NAMALWA (cell line): Measurements from ENCODE around the gene OXGR1.
"Not testable (repeated sequence)": the region's sequence is repeated elsewhere in the genome, so short reads cannot be mapped to it uniquely, and the experiment has no call there.

Experiments used
- DNase-seq: peaks from one replicate; pipeline ENCODE4 v3.0.0-alpha.2; 2015; ENCODE audit warnings: low spot score

Gene OXGR1

GRCh38 chr13:96994017-96994857, at the start of gene OXGR1:
TSS of gene OXGR1 (minus strand) at chr13:96994476. CDS start at chr13:96987759, 6,717 bp downstream.
- DNase-seq: no peak

DNA sequence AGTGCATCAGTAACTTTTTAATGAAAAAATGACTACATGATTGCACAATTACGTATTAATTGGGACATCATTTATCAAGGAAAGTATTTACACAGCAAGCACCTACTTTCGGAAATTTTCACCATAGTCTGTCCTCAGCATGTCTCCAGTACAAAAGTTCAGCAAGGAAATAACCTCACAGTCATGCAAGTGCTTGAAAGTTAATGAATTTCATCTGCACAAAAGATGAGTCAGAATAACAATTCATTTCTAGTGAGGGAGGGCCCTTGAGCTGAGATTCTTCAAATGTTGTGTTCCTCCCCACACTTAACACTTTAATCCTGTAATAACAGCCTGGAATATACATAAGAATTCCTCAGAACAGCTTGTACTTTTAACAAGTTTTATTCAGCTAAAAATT, 49.0 kb upstream of the OXGR1 start:
- no peak for DNase-seq

DNA sequence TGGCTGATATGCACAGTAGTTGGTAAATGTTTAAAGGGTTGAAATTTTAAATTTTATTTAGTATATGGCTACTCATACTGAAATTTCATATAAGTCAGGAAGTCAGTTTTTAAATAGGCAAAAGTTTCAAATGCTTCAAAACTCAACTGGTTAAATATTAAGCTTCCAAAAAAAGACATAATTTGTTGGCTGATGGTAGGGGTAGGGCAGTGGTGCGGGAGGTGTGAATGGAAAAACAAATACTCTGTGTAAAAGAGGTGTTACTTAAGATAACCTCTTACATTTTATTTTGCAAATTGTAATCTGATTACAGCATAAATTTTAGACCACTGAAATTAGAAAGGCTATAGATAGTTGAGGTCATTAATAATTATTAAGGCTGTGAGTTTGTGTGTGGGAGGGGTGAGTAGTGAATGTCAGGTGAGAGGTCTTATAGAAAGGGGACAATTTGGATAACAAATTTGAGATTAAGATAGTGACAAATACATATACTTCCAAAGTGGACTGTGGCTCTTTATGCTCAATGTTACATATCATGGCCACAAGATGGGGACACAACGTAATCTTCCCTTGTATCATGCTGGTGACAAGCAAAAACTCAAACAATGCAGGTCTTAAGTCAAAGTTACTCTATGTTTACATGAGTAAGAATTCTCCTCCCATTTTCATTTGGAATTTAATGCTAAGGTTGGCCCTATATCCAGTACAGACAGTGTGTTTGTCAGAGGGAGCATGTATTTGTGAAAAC, 36.6 kb upstream of the OXGR1 start:
- DNase-seq: peak; percentile 53

- peak; percentile 73 for DNase-seq
Measured at GRCh38 chr13:97028441-97029299, 34.4 kb upstream of the OXGR1 start.

GRCh38 chr13:97027162-97027554, 32.9 kb upstream of the OXGR1 start:
- no peak for DNase-seq

DNA sequence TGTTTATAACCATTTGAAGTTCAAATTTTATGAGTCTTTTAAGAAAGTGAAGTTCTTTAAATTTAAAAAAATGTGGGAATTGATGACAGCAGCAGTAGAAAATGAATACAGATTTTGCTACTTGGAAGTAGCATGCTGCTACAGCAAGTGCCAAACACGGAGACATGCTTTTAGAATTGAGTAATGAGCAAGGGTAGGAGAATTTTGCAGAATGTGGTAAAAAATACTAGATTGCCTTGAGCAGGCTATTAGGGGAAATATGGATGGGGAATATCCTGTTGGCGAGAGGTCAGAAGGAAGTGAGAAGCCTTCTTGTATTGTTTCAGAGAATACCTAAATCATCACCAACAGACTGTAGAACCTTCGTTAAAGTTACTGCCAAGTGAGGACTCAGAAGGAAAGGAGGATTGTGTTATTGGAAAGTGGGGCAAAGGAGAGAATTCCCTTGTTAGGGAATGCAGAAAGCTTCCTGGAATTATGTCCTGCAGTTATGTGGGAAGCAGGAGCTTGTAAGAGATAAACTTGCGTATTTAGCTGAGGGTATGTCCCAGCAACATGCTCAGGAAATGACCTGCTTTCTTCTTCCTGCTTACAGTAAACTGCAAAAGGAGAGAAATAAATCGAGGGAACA, 32.4 kb upstream of the OXGR1 start:
- no peak for DNase-seq

DNA sequence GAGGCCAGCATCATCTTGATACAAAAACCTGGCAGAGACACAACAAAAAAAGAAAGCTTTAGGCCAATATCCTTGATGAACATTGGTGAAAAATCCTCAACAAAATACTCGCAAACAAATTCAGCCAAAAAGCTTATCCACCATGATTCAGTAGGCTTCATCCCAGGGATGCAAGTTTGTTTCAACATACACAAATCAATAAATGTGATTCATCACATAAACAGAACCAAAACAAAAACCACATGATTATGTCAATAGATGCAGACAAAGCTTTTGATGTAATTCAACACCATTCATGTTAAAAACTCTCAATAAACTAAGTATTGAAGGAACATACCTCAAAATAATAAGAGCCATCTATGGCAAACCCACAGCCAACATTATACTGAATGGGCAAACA, 29.5 kb upstream of the OXGR1 start:
- not testable (repeated sequence) for DNase-seq

GRCh38 chr13:97023117-97023516, 28.8 kb upstream of the OXGR1 start:
- no peak for DNase-seq

DNA sequence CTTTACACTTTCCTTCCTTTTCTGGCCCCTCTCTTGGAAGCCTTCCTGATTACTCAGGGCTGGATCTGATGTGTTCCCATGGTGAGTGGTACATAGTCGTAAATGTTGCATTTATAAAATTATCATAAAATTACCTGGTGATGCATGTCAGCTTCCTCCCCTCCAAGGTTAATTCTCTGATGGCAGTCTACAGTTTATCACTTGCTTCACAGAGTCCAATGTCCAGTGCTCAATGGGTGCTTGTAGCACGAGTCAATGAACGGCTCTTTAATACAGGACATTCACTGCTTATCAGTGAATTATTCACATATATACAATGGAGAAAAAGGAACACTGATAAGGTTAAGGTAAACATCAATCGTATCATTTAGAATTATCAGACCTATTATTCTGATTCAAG, 27.0 kb upstream of the OXGR1 start:
- no peak for DNase-seq

GRCh38 chr13:97020689-97021240, 26.5 kb upstream of the OXGR1 start:
- DNase-seq: no peak

DNA sequence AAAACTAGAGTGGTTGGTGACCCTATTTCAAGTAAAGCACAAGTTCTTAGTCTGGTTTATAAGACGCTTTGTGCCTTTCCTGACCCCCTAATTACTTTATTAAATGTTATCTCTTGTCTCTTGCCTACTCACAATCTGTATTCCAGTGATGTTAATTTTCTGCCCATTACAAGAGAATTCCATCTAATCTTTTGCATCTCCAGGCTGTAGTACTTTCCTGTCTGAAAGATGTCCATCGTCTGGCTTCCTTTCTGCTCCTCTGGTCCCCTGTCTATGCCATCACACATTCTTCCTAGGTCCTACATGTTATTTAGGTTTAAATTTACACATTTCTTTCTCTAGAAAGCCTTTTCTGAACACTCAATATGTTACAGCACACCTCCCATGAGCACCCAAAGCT, 25.9 kb upstream of the OXGR1 start:
- DNase-seq: no peak

DNA sequence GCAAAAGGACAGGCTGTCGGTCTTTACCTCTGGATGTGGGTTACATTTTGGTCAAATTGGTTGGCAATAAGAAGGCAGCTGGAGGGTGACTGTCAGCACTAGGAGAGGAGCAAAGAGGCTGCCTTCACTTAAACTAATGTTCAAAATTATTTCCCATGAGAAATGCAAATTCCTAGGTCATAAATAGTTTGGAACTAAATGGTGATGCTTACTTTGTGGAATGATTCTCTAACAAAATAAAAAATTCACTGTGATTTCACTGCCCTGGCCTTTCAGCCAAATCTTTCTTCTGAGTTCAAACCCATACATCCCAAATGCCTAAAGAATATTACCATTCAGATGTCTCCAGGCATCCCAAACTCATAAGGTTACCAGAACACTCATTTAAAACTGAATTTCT, 25.0 kb upstream of the OXGR1 start:
- no peak for DNase-seq

DNA sequence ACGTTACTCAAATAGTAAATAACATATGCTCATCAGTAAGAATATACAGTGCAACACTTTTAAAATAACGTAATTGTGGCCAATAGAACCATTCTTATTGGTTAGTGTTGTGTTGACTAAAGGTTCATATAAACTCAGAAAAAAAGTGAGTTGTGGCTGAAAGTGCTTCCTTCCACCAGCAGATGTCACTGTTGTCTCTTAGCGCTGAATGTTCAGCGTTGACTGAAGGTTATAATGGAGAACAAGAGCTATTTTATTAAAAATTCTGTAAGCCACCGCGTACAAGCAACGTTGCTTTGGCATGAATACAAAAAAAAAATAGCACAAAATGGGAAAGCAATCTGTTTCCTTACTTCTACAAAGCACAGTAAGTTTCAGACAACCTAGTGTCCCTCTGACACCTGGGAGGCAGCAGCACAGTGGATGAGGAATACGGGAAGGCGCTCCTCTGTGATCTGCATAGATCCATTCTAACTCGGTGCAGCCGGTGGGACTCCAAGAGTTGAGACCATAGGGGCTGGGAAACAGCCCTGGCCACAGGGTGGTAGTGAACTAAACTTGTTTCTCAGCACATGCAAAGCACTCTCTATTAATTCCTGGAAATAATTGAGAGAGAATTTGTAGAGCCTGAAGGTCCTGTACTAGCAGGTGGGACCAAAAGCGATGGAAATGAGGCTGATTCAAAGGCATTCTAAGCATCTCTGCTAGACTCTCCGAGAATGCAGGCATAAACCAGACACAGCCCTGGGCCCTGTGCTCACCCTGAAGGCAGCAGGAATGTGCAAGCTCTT, 23.9 kb upstream of the OXGR1 start:
- peak; percentile 83 for DNase-seq

DNA sequence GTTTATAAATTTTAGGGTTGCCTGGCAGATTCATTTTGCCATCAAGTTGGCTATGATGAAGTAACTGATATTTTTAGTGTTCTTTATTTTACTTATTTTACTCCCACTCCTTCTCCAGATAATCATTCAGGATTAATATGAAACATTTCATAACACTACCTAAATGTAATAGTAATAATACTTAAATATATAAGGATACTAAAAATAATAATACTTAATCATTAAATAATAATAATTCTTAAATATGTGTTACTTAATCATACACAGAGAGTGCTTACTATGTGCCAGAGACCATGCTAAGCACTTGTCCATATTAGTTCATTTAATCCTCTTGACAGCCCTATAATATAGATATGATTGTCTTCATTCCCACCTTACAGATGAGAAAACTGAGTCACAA, 23.0 kb upstream of the OXGR1 start:
- DNase-seq: no peak

- no peak for DNase-seq
Measured at GRCh38 chr13:97015661-97016350, 21.5 kb upstream of the OXGR1 start.

DNA sequence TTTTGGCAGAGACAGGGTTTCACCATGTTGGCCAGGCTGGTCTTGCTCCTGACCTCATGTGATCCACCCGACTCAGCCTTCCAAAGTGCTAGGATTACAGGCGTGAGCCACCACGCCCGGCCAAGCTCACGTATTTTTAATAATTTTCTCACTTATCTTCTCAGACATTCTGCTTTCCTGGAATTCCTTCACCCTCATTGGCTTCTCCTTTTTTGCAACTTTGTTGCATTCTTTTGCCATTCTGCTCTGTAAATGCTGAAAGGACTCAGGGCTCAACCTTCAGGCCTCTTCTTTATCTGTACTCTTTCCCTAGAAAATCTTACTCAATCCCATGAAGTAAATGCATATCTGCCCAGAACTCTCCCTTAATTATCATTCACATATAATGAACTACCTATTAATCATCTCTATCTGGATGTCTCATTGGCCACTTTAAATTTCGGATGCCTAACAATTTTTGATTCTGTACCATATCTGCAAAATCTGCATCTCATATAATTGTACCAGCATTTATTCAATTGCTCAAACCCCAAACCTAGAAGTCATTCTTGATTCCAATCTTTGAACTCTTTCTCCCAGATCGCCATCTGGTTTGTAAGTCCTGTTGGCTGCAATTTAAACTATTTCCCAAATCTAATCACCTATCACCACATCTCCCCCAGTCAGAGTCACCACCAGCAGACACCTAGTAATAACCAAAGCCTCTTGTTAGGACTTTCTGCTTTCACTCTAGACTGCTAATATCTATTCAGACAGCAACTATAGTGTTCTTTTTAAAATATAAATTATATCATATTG, 18.2 kb upstream of the OXGR1 start:
- DNase-seq: no peak

- DNase-seq: no peak
Measured at GRCh38 chr13:97011446-97012131, 17.3 kb upstream of the OXGR1 start.

GRCh38 chr13:97008643-97009042, 14.4 kb upstream of the OXGR1 start:
- DNase-seq: no peak
